Measurements from ENCODE around the gene BPIFA2. TPM values are rescaled to one million over a fixed set of nuclear protein-coding genes. Genes with fewer than 3 reads are reported as not detected.

BPIFA2 gene
- total RNA-seq, 1 donor from 2014 or later, result not detected

- no peak for TF ChIP-seq CTCF (conservative IDR thresholded peaks at IDR 0.05)
- Mint-ChIP-seq H3K27ac (ENCODE audit: unreplicated experiment) (no peak overlapping the region), H3K36me3 (ENCODE audit: low read depth) (no peaks in the 10 kb centered on the region), H3K4me3 (no peak overlapping the region), H3K4me1 (no peaks in the 10 kb centered on the region), H3K9me3 (no peaks in the 10 kb centered on the region), H3K27me3 (ENCODE audit: low read depth) (peaks cover 89% of the 10 kb centered on the region)
- DNase-seq (ENCODE audit: low read depth, low spot score), result no peak
These were observed 20.7 kb upstream of the BPIFA2 start for GRCh38 chr20:33147299-33147698.

GRCh38 chr20:33148040-33148439, 19.9 kb upstream of the BPIFA2 start:
- no peak for TF ChIP-seq CTCF (conservative IDR thresholded peaks at IDR 0.05)
- no peaks in the 10 kb centered on the region for H3K9me3 Mint-ChIP-seq
- H3K27ac Mint-ChIP-seq (ENCODE audit: unreplicated experiment), result no peak overlapping the region
- no peak overlapping the region for H3K4me3 Mint-ChIP-seq
- no peaks in the 10 kb centered on the region for H3K36me3 Mint-ChIP-seq (ENCODE audit: low read depth)
- no peaks in the 10 kb centered on the region for H3K4me1 Mint-ChIP-seq
- no peak for DNase-seq (ENCODE audit: low read depth, low spot score)
- H3K27me3 Mint-ChIP-seq (ENCODE audit: low read depth), result peaks cover 89% of the 10 kb centered on the region

GRCh38 chr20:33154252-33154651, 13.7 kb upstream of the BPIFA2 start:
- Mint-ChIP-seq H3K27ac (ENCODE audit: unreplicated experiment) (no peak overlapping the region), H3K9me3 (no peaks in the 10 kb centered on the region), H3K4me1 (no peaks in the 10 kb centered on the region), H3K27me3 (ENCODE audit: low read depth) (peaks cover 83% of the 10 kb centered on the region), H3K4me3 (no peak overlapping the region), H3K36me3 (ENCODE audit: low read depth) (no peaks in the 10 kb centered on the region)
- no peak for DNase-seq (ENCODE audit: low read depth, low spot score)
- TF ChIP-seq CTCF (conservative IDR thresholded peaks at IDR 0.05), result no peak

- H3K4me1 Mint-ChIP-seq, result no peaks in the 10 kb centered on the region
These were observed 9.1 kb upstream of the BPIFA2 start for GRCh38 chr20:33158637-33159385.

GRCh38 chr20:33159713-33160112, 8.2 kb upstream of the BPIFA2 start:
- Mint-ChIP-seq H3K36me3 (ENCODE audit: low read depth) (no peaks in the 10 kb centered on the region), H3K4me1 (no peaks in the 10 kb centered on the region), H3K27me3 (ENCODE audit: low read depth) (peaks cover 52% of the 10 kb centered on the region), H3K9me3 (no peaks in the 10 kb centered on the region), H3K4me3 (no peak overlapping the region), H3K27ac (ENCODE audit: unreplicated experiment) (no peak overlapping the region)
- no peak for TF ChIP-seq CTCF (conservative IDR thresholded peaks at IDR 0.05)
- no peak for DNase-seq (ENCODE audit: low read depth, low spot score)

More at GRCh38 chr20:33158637-33159385, 9.1 kb upstream of the BPIFA2 start:
- H3K27me3 Mint-ChIP-seq (ENCODE audit: low read depth), result peaks cover 58% of the 10 kb centered on the region
- no peaks in the 10 kb centered on the region for H3K9me3 Mint-ChIP-seq
- no peak for TF ChIP-seq CTCF (conservative IDR thresholded peaks at IDR 0.05)
- no peak for DNase-seq (ENCODE audit: low read depth, low spot score)
- no peak overlapping the region for H3K27ac Mint-ChIP-seq (ENCODE audit: unreplicated experiment)
- no peaks in the 10 kb centered on the region for H3K36me3 Mint-ChIP-seq (ENCODE audit: low read depth)
- no peak overlapping the region for H3K4me3 Mint-ChIP-seq
